Panc1 (cell line): ENCODE data around the gene TMEM163. TPM values are rescaled to one million over a fixed set of nuclear protein-coding genes. Genes with fewer than 3 reads are reported as not detected.

Experiments
- ATAC-seq: fragments of 200-7000 bp; cut with Tn5 transposase; 2 replicates; pipeline ENCODE4 v1.9.1; 2020; ENCODE audit warnings: mild to moderate bottlenecking, moderate library complexity
- BruUV-seq: library from RNA; stranded (reverse); fragments of 400-500 nt; replicated peaks from 2 replicates; lab custom pipeline; 2021; lab: Mats Ljungman, UMichigan
- CTCF ChIA-PET: fragments of 300-600 bp; sonication (Branson Sonifier 250); formaldehyde crosslinking; loops from one replicate; lab custom pipeline; 2022; ENCODE audit warnings: antibody characterized with exemption; lab: Charles Lee
- POLR2A ChIA-PET: fragments of 300-600 bp; sonication (Branson Sonifier 250); formaldehyde crosslinking; loops from one replicate; lab custom pipeline; 2022; ENCODE audit warnings: antibody characterized with exemption; lab: Charles Lee
- DNase-seq: peaks from one replicate; pipeline ENCODE4 v3.0.0-alpha.2; 2010; ENCODE audit warnings: low read depth, low spot score
- H3K27ac ChIP-seq: 2 replicates; pipeline ENCODE4 v1.5.1; 2011; ENCODE audit warnings: mild to moderate bottlenecking, low read length, inconsistent platforms
- H3K27me3 ChIP-seq: fragments of 200-500 bp; sonication (Bioruptor generic); 2 replicates; pipeline ENCODE4 v1.6.0; 2014; ENCODE audit warnings: low read length, inconsistent platforms; ENCODE audit not compliant: control insufficient read depth, insufficient read depth
- H3K36me3 ChIP-seq: fragments of 200-500 bp; sonication (Bioruptor generic); 2 replicates; pipeline ENCODE4 v1.5.1; 2014; ENCODE audit warnings: inconsistent platforms, mild to moderate bottlenecking, low read length, moderate library complexity; ENCODE audit not compliant: control insufficient read depth, insufficient read depth
- H3K4me1 ChIP-seq: 2 replicates; pipeline ENCODE4 v1.5.1; 2011; ENCODE audit warnings: inconsistent platforms, mild to moderate bottlenecking, low read length, moderate library complexity; ENCODE audit not compliant: control insufficient read depth, insufficient read depth
- H3K4me3 ChIP-seq, 2 experiments: 2 replicates each; pipeline ENCODE4 v1.5.1; 2011 to 2012; ENCODE audit warnings: low read depth in 2 of 2, low read length in 2 of 2, mild to moderate bottlenecking in 2 of 2, inconsistent platforms in 1 of 2, moderate library complexity in 1 of 2
- H3K9me3 ChIP-seq: fragments of 200-500 bp; sonication (Bioruptor generic); 2 replicates; pipeline ENCODE4 v1.5.1; 2014; ENCODE audit warnings: low read depth, mild to moderate bottlenecking, inconsistent platforms, low read length, moderate library complexity; ENCODE audit not compliant: control insufficient read depth, insufficient read depth
- POLR2AphosphoS5 ChIP-seq: IDR thresholded peaks from 2 replicates; pipeline ENCODE4 v1.6.1; 2012; ENCODE audit warnings: mild to moderate bottlenecking, low read depth, low read length, moderate library complexity
- SIN3A ChIP-seq: IDR thresholded peaks from 2 replicates; pipeline ENCODE4 v1.6.1; 2012; ENCODE audit warnings: low read depth, mild to moderate bottlenecking, low read length, moderate library complexity, borderline replicate concordance; ENCODE audit not compliant: insufficient read depth
- TCF7L2 ChIP-seq: IDR thresholded peaks from 2 replicates; pipeline ENCODE4 v1.6.1; 2011; ENCODE audit warnings: mild to moderate bottlenecking, low read depth, low read length, inconsistent platforms
- in situ Hi-C: cut with HindIII; loops from 2 replicates; pipeline ENCODE4 v1.10.0; 2016; ENCODE audit warnings: low sequenced_read_pairs, low pct_unique_long_range_greater_than_20kb
- intact Hi-C: fragments of 100-400 bp; cut with micrococcal nuclease; formaldehyde crosslinking; loops from one replicate; pipeline ENCODE4 v1.10.0; 2022; ENCODE audit not compliant: unreplicated experiment
- total RNA-seq: library from RNA; stranded (reverse); gene quantifications from one replicate; pipeline ENCODE4 v1.2.1, GENCODE V29; 2021; ENCODE audit not compliant: unreplicated experiment
- TF ChIP-seq, protein P1 (sequence below): fragments of 450-650 bp; IDR thresholded peaks from 2 replicates; pipeline ENCODE4 v1.5.1; 2017; ENCODE audit warnings: mild to moderate bottlenecking
- TF ChIP-seq, protein P2 (sequence below), 2 experiments: IDR thresholded peaks; 2 replicates each; pipeline ENCODE4 v1.6.1; 2011 to 2012; ENCODE audit warnings: low read depth in 2 of 2, control low read depth in 1 of 2, low read length in 1 of 2, mild to moderate bottlenecking in 1 of 2, moderate library complexity in 1 of 2; ENCODE audit not compliant: insufficient read depth in 1 of 2

TMEM163 gene
- total RNA-seq, 1 experiment from 2014 or later, result not detected

DNA sequence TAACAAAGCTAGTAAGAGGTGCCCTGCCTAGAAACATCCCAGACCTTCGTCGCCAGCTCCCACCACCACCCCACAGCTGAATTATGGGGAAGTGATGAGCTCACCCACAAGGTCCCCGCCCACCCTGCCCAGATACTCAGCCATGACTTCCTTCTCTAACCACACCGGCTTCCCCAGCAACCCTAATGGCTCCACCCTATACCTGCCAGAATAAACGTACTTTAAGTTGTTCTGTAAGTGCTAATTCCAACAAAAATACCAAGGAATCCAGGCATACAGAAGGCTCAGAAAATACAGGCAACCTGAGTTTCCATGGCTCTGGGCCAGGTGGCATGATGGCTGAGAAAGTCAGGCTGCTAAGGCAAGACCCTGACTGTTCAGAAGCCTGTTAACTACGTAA is 39.1 kb downstream of the TMEM163 start:
- ATAC-seq, result no peak

DNA sequence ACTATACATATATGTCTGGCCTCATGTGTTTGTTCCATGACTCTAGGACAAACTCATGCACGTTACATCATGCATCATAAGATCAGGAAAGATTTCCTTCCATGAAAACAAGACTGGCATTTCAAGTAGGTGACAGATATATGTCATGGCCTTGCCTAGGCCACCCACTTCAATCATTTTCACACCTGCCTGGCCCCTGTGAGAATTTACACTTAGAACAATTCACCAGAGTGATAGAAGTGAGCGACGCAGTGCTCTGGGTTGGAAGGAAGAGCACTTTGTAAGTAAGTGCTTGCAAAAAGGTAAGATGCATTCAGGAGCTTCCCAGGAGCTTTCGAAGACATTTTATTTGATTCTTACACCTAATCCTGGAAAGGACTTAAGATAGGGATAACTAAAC is 39.5 kb downstream of the TMEM163 start:
- Histone ChIP-seq H3K36me3 (no peaks in the 10 kb centered on the region), H3K27me3 (peaks cover 9% of the 10 kb centered on the region), H3K4me1 (no peaks in the 10 kb centered on the region), H3K9me3 (no peaks in the 10 kb centered on the region), H3K27ac (no peak overlapping the region), H3K4me3 (no peak overlapping the region)
- in situ Hi-C loops, result no loop called here
- no peak for TF ChIP-seq POLR2AphosphoS5
- TF ChIP-seq, protein P1, sequence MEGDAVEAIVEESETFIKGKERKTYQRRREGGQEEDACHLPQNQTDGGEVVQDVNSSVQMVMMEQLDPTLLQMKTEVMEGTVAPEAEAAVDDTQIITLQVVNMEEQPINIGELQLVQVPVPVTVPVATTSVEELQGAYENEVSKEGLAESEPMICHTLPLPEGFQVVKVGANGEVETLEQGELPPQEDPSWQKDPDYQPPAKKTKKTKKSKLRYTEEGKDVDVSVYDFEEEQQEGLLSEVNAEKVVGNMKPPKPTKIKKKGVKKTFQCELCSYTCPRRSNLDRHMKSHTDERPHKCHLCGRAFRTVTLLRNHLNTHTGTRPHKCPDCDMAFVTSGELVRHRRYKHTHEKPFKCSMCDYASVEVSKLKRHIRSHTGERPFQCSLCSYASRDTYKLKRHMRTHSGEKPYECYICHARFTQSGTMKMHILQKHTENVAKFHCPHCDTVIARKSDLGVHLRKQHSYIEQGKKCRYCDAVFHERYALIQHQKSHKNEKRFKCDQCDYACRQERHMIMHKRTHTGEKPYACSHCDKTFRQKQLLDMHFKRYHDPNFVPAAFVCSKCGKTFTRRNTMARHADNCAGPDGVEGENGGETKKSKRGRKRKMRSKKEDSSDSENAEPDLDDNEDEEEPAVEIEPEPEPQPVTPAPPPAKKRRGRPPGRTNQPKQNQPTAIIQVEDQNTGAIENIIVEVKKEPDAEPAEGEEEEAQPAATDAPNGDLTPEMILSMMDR, result no peak
- TF ChIP-seq SIN3A, result no peak
- TF ChIP-seq, protein P2, sequence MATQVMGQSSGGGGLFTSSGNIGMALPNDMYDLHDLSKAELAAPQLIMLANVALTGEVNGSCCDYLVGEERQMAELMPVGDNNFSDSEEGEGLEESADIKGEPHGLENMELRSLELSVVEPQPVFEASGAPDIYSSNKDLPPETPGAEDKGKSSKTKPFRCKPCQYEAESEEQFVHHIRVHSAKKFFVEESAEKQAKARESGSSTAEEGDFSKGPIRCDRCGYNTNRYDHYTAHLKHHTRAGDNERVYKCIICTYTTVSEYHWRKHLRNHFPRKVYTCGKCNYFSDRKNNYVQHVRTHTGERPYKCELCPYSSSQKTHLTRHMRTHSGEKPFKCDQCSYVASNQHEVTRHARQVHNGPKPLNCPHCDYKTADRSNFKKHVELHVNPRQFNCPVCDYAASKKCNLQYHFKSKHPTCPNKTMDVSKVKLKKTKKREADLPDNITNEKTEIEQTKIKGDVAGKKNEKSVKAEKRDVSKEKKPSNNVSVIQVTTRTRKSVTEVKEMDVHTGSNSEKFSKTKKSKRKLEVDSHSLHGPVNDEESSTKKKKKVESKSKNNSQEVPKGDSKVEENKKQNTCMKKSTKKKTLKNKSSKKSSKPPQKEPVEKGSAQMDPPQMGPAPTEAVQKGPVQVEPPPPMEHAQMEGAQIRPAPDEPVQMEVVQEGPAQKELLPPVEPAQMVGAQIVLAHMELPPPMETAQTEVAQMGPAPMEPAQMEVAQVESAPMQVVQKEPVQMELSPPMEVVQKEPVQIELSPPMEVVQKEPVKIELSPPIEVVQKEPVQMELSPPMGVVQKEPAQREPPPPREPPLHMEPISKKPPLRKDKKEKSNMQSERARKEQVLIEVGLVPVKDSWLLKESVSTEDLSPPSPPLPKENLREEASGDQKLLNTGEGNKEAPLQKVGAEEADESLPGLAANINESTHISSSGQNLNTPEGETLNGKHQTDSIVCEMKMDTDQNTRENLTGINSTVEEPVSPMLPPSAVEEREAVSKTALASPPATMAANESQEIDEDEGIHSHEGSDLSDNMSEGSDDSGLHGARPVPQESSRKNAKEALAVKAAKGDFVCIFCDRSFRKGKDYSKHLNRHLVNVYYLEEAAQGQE (IDR thresholded peaks at IDR 0.05; ENCODE audit: insufficient read depth in 1 of 2, low read depth in 2 of 2, low read length in 1 of 2), result no peak
- no peak for TF ChIP-seq TCF7L2
- CTCF ChIA-PET, result no interaction called here
- DNase-seq (no peak), ATAC-seq (no peak)
- intact Hi-C loops, result no loop called here
- POLR2A ChIA-PET, result interaction anchor here (0.6 kb wide), 1 partner anchor 21 kb away, joined by 3 read pairs; no protein-coding TSS in a partner anchor
- no TSS peak for BruUV-seq

More for the DNA sequence above, 39.1 kb downstream of the TMEM163 start:
- no peaks in the 10 kb centered on the region for H3K4me1 ChIP-seq
- TF ChIP-seq POLR2AphosphoS5, result no peak
- no peak for TF ChIP-seq SIN3A
- TF ChIP-seq, protein P1, result no peak
- no peak for TF ChIP-seq TCF7L2
- TF ChIP-seq, protein P2 (IDR thresholded peaks at IDR 0.05; ENCODE audit: insufficient read depth in 1 of 2, low read depth in 2 of 2, low read length in 1 of 2), result no peak
- H3K4me3 ChIP-seq, result no peak overlapping the region
- ChIA-PET CTCF (no interaction called here), POLR2A (no interaction called here)
- intact Hi-C loops (no loop called here), in situ Hi-C loops (no loop called here)
- H3K36me3 ChIP-seq, result no peaks in the 10 kb centered on the region
- no peaks in the 10 kb centered on the region for H3K9me3 ChIP-seq
- H3K27me3 ChIP-seq, result peaks cover 9% of the 10 kb centered on the region
- DNase-seq, result no peak
- no peak overlapping the region for H3K27ac ChIP-seq
- no TSS peak for BruUV-seq
